GM18873 (cell line): ENCODE results near the gene CLEC4A.
"Not testable (repeated sequence)": the region's sequence is repeated elsewhere in the genome, so short reads cannot be mapped to it uniquely, and the experiment has no call there.

ENCODE experiments used
- ATAC-seq: cut with Tn5 transposase; IDR thresholded peaks from one replicate; pipeline ENCODE4 v1.9.1; 2021; ENCODE audit warnings: mild to moderate bottlenecking, moderate library complexity, moderate number of reproducible peaks; ENCODE audit not compliant: unreplicated experiment, low FRiP score

The CLEC4A gene

DNA sequence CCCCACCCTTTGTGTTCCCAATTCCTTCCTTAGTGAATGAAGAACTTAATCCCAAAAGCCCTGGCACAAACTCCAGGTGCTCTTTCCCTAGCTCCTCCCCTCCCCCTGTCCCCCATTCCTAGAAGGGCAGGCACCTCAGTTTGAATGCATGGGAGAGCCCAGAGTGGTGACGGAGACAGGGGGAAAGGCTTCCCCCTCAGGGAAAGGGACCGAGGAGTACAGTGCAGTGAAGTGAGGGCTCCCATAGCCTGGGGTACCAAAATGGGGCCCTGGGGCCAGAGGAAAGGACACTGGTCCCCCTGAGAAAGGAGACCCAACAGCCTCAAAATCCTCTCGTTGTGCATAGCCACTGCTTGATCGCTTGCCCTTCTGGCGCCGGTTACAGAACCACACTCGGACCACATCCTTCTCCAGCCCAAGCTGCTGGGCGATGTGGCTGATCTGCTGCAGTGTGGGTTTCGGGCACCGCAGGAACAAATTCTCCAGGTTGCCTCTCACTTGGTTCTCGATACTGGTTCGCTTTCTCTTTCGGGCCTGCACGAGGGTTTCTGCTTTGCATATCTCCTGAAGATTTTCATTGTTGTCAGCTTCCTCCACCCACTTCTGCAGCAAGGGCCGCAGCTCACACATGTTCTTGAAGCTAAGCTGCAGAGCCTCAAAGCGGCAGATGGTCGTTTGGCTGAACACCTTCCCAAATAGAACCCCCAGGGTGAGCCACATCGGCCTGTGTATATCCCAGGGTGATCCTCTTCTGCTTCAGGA is 10.4 kb downstream of the CLEC4A start:
- not testable (repeated sequence) for ATAC-seq

DNA sequence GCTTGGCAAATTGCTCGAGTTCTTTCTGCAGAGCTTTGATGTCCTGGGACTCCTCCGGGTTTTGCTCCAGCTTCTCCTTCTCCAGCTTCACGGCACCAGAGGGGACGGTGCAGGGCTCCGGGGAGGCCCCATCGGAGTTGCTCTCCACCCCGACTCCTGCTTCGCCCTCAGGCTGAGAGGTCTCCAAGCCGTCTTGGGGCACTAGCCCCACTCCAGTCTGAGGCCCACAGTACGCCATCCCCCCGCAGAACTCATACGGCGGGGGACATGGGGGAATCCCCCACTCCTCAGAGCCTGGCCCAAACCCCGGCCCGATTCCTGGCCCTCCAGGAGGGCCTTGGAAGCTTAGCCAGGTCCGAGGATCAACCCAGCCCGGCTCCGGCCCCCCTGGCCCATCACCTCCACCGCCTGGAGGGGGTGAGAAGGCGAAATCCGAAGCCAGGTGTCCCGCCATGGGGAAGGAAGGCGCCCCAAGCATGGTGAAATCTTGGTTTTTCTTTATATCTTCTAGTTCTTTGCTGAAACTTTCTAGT is 11.0 kb downstream of the CLEC4A start:
- ATAC-seq = not testable (repeated sequence)

DNA sequence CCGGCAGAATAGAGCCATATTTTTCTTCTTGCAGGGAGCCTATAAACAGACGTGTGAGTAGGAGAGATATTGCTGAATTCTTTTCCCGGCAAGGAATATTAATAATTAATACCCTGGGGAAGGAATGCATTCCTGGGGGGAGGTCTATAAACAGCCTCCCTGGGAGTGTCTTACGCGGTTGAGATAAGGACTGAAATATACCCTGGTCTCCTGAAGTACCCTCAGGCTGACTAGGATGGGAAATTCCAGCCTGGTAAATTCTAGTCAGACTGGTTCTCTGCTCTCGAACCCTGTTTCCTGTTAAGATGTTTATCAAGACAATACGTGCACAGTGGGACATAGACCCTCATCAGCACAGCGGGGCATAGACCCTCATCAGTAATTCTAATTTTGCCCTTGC is 18.2 kb downstream of the CLEC4A start:
- not testable (repeated sequence) for ATAC-seq

DNA sequence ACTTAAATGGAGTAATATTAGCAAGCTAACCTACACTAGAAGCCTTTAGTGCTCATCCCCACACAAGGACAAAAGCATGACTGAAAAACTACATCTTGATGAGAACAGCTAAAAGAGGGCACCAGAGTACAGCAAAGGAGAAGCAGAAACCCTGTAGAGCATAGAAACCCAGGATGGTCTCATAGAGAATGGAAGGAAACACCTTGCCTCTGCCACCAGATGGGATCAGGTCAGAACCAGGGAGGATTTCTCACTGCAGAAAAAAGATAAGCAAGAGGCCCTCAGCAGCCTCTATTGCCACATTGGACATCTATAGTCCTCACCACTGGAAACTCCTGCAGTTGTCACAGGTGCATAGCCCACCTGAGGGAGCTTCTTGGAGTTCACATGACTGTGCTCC is 19.8 kb downstream of the CLEC4A start:
- no peak for ATAC-seq

DNA sequence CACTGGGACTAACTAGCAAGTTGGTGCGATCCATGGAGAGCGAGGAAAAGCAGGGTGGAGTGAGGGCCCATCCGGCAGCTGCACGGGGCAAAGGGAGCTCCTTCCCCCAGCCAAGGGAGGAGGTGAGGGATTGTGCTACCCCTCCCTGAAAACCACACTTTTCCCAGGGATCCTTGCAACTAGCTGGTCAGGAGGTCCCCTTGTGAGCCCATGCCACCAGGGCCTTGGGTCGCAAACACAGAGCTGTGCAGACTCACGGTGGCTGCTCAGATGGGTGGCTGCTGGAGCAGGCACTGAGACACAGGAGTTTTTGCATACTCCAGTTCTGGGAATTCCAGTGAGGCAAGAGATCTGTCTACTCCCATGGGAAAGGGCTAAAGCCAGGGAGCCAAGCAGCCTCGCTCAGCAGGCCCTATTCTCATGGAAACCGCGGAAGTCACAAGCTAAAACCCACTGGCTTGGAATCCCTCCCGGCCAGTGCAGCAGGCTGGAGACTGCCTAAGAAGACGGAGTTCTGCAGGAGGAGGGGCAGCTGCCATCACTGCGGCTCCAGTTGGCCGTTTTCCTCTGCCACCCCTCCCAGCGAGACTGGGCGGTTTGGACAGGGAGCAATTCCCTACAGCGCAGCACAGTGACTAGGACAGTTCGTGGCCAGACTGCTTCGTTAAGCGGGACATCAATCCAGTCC is 22.5 kb downstream of the CLEC4A start:
- no peak for ATAC-seq

DNA sequence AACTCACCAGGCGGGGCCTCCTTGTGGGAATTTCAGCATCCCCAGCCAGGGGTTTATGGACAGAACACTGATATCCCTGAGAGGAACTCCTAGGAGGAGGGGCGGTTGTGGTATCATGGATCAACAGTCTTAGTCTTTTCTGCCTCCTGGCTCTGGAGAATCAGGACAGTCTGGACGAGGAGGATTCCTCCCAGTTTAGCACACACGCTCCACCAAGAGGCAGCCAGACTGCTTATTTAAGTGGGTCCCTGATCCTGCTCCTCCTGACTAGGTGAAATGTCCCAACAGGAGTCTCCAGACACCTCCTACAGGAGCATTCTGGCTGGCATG is 23.0 kb downstream of the CLEC4A start:
- no peak for ATAC-seq

DNA sequence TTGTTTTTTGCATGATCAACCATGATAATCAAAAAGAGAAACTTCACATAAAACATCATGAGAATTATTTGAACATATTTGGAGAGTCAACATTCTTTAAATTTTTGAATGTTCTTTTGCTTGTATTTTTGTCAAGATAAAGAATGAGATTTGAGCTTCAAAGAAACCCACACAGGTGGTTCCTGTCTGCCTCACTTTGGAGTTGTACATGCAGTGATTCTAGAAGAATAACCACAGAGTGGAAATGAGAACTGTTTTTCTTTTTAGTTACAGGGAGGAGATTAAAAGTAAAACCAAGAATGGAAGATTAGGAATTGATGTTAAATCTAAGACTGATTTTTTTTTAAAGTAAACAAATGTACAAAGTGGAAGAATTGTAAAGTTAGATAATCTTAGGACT is 31.1 kb downstream of the CLEC4A start:
- no peak for ATAC-seq

DNA sequence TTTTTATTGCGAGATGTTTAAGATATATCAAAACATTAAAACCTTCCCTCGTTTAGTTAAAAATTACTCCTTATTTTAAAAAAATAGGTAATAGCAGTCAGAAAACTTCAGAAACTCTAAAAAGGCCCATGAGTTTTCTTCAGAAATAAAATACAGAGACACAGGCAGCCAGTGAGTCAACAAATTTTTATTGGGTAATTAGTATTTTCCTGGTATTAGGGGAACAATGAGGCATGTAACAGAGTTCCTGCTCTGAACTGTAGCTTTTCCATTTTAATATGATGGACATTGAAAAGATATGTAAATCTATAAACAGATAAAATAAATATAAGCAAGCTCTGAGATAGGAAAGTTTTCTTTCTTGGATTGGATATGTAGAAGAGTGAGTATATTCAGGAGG is 33.0 kb downstream of the CLEC4A start:
- ATAC-seq = no peak

DNA sequence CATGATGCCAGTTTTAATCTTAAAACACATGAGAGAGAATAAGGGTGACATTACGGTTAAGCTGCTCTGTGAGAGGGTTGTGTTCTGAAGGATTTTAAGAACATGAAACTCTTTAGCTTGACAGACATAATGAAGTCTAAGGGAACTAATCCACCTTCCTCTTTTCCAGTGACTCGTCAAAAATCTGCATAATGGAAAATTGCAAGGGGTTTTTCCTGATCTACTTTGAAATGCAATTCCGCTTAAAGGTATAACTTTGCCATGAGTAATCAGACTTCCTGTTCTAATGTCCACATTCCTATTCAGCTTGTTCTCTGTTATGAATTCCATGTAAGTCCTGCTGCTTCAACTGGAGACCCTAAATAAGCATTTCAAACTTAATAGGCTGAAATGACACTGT is 33.4 kb downstream of the CLEC4A start, which contains the start of gene ZNF705A:
Gene ZNF705A (plus strand): TSS at position 171 of the 400 bp plus-strand sequence. CDS start 15,611 bp downstream, outside the sequence.
- ATAC-seq = no peak

DNA sequence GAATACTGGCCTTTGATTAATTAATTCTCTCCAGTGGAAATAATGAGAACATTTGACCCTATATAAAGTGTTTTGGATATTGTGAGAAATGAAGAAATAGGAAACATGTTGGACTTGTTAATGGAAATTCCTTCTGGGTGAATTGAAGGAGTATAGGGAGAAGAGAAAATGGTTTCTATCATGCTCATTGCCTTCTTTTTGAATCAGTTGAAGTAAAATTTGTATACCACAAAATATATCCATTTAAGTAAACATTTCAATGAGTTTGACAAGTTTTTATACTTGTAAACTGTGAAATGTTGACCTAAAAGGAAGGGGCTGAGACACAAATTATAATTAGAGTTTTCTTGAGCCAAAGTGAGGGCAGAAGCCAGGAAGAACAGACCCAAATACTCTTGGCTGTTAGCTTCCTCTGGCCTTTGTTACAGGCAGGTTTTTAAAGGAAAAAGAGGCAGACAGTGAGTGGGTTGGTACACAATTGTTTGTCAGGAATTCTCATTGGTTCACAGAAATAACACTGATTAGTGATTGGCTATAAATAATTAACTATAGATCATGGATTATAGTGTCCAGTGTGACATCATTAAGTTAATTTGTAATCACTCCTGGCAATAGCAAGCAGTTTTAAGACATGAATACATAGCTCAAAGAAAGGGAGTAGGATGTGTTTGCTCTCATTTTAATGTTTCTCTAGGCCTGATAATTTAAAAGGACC is 34.2 kb downstream of the CLEC4A start:
- no peak for ATAC-seq

DNA sequence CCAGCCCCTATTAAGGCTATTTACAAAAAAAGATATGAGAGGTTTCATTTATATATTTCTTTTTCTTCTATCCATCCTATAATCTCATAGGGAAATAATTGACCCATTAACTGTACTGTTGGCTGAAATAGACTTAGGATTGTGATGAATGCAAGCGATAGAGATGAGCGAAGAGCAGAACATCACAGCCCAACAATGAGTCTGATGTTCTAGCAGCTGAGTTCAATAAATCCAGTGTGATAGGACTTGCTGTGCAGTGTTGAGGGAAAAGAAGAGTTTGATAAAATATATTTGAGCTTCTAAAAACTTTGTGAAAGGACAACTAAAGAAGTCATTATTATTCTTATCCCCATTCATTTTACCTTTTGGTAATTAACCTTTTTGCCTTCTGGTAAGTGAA is 49.5 kb downstream of the CLEC4A start:
- not testable (repeated sequence) for ATAC-seq

DNA sequence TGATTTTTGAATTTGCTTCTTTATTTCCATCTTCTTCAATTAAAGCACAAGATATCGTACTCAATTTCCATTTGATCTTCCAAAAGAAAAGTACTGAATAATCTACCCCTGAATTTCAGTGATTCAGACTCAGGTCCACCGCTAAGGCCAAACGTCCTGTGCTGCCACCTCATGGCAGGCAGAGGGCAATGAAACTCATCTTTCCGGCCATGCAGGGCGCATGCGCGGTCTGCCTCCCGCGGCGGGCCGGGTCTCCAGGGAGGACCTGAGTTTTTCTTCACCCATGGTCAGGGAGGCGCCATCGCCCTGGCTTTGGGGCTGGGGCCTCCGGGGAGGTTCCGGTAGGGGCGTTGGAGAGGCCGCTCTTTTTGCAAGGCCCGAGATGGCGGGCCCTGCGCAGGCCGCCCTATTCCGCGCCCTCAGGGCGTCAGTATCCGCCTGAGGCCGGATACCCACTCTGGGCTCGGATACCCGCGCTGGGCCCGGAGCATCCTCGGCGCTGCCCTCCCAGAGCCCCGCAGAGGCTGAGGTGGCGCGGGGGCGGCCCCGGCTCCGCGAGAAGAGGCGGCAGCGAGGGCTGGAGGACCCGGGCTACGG is 56.7 kb downstream of the CLEC4A start:
- ATAC-seq = not testable (repeated sequence)

DNA sequence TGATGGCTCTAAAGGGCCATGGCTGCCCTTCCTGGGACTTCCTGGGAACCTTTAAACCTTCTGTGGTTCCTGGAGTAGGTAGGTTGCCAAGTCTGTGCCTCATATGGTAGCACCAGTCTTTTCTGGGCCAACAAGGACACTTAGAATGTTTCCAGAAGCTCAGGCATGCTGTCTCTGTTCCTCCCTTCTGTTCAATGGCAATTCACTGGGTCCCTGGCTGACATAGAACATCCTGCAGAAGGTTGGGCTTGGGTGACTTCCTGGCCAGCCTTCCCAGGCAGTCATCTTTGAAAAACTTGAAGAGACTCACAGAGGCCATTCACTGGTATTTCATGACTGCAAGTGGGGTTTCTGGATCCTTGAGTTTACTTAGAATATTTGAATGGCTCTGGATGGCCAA is 57.9 kb downstream of the CLEC4A start:
- ATAC-seq = not testable (repeated sequence)

DNA sequence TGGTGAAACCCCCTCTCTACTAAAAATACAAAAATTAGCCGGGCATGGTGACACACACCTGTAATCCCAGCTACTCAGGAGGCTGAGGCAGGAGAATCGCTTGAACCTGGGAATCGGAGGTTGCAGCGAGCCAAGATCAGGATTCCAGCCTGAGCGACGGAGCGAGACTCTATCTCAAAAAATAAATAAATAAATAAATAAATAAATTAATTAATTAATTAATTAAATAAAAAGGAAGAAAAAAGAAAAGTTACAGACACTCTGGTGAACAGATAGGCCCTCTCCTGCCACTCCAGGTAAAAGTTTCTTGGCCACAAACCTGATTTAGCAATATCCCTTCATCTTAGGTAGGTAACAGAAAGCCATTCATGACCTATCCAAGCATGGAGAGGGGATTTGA is 59.5 kb downstream of the CLEC4A start:
- not testable (repeated sequence) for ATAC-seq

DNA sequence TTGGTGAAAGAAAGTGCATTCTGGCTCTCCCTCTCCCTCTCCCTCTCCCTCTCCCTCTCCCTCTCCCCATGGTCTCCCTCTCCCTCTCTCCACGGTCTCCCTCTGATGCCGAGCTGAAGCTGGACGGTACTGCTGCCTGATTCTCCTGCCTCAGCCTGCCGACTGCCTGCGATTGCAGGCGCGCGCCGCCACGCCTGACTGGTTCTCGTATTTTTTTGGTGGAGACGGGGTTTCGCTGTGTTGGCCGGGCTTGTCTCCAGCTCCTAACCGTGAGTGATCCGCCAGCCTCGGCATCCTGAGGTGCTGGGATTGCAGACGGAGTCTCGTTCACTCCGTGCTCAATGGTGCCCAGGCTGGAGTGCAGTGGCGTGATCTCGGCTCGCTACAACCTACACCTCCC is 59.9 kb downstream of the CLEC4A start:
- not testable (repeated sequence) for ATAC-seq

DNA sequence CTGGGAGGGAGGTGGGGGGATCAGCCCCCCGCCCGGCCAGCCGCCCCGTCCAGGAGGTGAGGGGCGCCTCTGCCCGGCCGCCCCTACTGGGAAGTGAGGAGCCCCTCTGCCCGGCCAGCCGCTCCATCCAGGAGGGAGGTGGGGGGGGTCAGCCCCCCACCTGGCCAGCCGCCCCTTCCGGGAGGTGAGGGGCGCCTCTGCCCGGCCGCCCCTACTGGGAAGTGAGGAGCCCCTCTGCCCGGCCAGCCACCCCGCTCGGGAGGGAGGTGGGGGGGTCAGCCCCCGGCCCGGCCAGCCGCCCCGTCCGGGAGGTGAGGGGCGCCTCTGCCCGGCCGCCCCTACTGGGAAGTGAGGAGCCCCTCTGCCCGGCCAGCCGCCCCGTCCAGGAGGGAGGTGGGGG is 60.8 kb downstream of the CLEC4A start:
- not testable (repeated sequence) for ATAC-seq

DNA sequence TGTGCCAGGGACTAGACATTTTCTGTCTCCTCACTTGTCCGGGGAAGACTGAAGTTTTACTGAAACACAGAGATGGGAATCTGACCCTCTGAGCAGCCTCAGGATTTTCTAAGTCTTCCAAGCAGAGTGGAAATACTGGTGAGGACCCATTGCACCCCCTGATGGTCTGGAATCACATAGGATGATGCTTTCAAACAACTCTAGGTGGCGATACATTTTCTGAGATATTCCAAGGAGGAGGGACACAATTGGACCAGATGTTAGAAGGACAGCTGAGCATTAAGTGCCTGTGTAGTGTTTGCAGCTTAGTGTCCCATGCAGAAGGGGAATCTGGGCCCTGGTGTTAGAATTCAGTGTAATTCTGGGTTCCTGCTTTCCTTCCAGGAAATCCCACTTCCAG is 64.7 kb downstream of the CLEC4A start:
- not testable (repeated sequence) for ATAC-seq
